Type B pancreatic cell (in vitro differentiated cells): Measurements from ENCODE around the gene SUN3. TPM values are rescaled to one million over a fixed set of nuclear protein-coding genes. Genes with fewer than 3 reads are reported as not detected.

ENCODE experiments used
- DNase-seq: peaks from one replicate; pipeline ENCODE4 v3.0.0; 2021; ENCODE audit warnings: mixed read lengths; ENCODE audit not compliant: unreplicated experiment; ENCODE audit errors: extremely low spot score
- H3K27ac Mint-ChIP-seq: 2 replicates; pipeline ENCODE4 v1.8.0; 2021; ENCODE audit warnings: mild to moderate bottlenecking, mixed read lengths
- H3K27me3 Mint-ChIP-seq: 2 replicates; pipeline ENCODE4 v1.8.0; 2021; ENCODE audit warnings: mixed read lengths
- H3K36me3 Mint-ChIP-seq: 2 replicates; pipeline ENCODE4 v1.8.0; 2021; ENCODE audit warnings: mixed read lengths
- H3K4me1 Mint-ChIP-seq: one replicate; pipeline ENCODE4 v1.8.0; 2021; ENCODE audit warnings: mixed read lengths; ENCODE audit not compliant: unreplicated experiment
- H3K4me3 Mint-ChIP-seq: 2 replicates; pipeline ENCODE4 v1.8.0; 2021; ENCODE audit warnings: mild to moderate bottlenecking, mixed read lengths
- H3K9me3 Mint-ChIP-seq: 2 replicates; pipeline ENCODE4 v1.8.0; 2021; ENCODE audit warnings: mixed read lengths
- CTCF ChIP-seq: fragments of 200-600 bp; sonication (generic); conservative IDR thresholded peaks from 2 replicates; pipeline ENCODE4 v1.5.0; 2021; ENCODE audit warnings: antibody characterized with exemption, mild to moderate bottlenecking
- long read RNA-seq: library from polyadenylated mRNA; unstranded; transcript quantifications from one replicate; pipeline ENCODE4 v2.0.0, GENCODE V29; 2020
- total RNA-seq: library from RNA; stranded (reverse); gene quantifications from 2 replicates; pipeline ENCODE4 v1.2.1, GENCODE V29; 2021; ENCODE audit warnings: low replicate concordance

The SUN3 gene
- not detected in 2 replicates for total RNA-seq
- long read RNA-seq: 0 reads

DNA sequence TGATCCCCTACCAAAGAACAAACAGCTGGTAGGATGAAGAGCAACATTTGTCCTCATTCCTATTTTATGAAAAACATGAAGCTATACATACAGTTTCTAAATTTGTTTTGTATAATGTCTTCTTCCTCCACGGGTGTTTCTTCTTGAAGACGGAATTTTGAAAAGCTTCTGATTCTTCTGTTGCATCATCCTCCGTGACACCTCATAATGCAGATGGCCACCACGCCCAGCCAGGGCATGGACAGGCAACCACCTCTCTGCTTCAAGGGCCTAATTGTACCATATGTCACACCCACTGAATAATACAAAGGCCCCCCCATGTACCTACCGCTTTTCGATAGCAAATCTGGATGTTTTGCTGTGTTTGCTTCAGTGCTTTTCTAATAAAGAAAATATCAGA lies at the start of gene SUN3:
Gene SUN3, minus strand, starts transcription at position 170 of the 400 bp plus-strand sequence. Its CDS starts 169 bp downstream, at position 1.
- TF ChIP-seq CTCF: no peak
- H3K36me3 Mint-ChIP-seq: no peaks in the 10 kb centered on the region
- H3K9me3 Mint-ChIP-seq: no peaks in the 10 kb centered on the region
- no peak within 1 kb of the TSS for H3K27ac Mint-ChIP-seq
- no peak within 1 kb of the TSS for H3K4me3 Mint-ChIP-seq
- DNase-seq: no peak
- H3K27me3 Mint-ChIP-seq: peaks cover 56% of the 10 kb centered on the region
- H3K4me1 Mint-ChIP-seq: no peaks in the 10 kb centered on the region

DNA sequence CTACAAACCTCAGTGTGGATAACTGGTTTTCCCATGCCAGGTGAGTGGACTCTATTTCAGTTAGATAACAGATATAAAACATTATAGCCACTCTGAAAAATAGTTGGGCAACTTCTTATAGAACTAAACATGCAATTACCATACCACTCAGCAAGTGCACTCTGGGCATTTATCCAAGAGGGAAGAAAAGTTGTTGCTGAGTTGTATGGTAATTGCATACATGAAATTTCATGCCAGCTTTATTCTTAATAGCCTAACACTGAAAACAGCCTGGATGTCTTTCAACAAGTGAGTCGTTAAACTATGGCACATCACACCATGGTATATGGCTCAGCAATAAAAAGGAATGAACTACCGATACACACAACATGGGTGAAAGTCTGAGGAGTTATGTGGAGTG lies 49.6 kb upstream of the SUN3 start:
- no peak overlapping the region for H3K4me3 Mint-ChIP-seq
- no peak for DNase-seq
- no peaks in the 10 kb centered on the region for H3K36me3 Mint-ChIP-seq
- no peak for TF ChIP-seq CTCF
- no peaks in the 10 kb centered on the region for H3K27me3 Mint-ChIP-seq
- H3K4me1 Mint-ChIP-seq: no peaks in the 10 kb centered on the region
- no peaks in the 10 kb centered on the region for H3K9me3 Mint-ChIP-seq
- H3K27ac Mint-ChIP-seq: no peak overlapping the region

DNA sequence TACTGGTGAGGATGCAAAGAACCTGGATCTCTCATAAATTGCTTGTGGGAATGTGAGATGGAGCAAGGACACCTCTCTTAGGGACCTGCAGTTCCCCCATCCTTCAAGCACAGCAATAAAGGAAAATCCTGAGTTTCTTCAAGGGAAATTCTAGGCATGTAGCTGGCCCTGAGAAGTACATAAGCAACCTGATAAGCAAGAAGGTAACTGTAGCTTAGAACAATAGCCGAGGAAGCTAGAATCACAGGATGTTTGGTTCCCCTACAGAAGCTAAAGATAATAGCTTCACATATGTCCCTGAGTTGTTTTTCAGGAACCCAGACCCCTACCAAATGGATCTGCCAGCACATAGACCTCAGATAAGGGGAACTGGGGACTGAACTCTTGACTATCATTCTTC lies 48.5 kb upstream of the SUN3 start:
- Mint-ChIP-seq H3K27me3 (no peaks in the 10 kb centered on the region), H3K9me3 (no peaks in the 10 kb centered on the region), H3K27ac (no peak overlapping the region), H3K4me1 (no peaks in the 10 kb centered on the region), H3K36me3 (no peaks in the 10 kb centered on the region), H3K4me3 (no peak overlapping the region)
- DNase-seq: no peak
- TF ChIP-seq CTCF: no peak

DNA sequence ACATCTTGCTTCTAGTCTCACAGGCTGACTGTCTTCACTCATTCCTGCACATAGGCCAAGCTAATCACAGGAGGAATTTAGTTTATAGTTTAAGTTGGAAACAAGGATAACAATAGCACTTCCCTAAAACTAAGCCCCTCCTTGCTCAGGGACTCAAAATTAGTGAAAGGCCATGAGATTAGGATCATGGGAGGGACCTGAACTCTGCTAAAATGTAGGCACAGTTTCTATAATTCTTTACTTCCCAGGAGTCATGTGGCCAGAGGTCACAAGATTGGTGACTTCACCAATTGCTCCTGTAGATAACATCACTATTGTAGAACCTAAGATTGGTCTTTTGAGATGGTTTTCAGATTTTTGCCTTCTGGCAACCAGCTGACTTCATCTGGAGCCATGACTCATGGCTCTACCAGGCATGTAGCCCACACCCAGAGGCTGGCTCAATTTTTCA lies 45.3 kb upstream of the SUN3 start:
- DNase-seq: no peak
- Mint-ChIP-seq H3K4me3 (no peak overlapping the region), H3K9me3 (no peaks in the 10 kb centered on the region), H3K27me3 (no peaks in the 10 kb centered on the region), H3K27ac (no peak overlapping the region), H3K4me1 (no peaks in the 10 kb centered on the region), H3K36me3 (no peaks in the 10 kb centered on the region)
- TF ChIP-seq CTCF: no peak

DNA sequence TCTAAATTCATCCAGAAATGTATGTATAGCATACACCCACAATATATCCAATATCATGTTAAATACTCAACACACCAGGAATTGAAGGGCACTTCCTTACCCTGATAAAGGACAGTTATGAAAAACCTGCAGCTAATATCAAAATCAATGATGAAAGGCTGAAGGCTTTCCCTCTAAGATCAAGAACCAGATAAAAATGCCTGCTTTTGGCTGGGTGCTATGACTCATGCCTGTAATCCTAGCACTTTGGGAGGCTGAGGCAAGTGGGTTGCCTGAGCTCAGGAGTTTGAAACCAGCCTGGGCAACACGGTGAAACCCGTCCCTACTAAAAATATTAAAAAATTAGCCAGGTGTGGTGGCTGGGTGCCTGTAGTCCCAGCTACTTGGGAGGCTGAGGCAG lies 38.6 kb upstream of the SUN3 start:
- H3K9me3 Mint-ChIP-seq: peaks cover 7% of the 10 kb centered on the region
- TF ChIP-seq CTCF: no peak

GRCh38 chr7:48063985-48064384 lies 35.1 kb upstream of the SUN3 start:
- H3K36me3 Mint-ChIP-seq: no peaks in the 10 kb centered on the region
- no peak overlapping the region for H3K27ac Mint-ChIP-seq
- no peak for TF ChIP-seq CTCF
- no peak for DNase-seq
- no peaks in the 10 kb centered on the region for H3K4me1 Mint-ChIP-seq
- peaks cover 7% of the 10 kb centered on the region for H3K9me3 Mint-ChIP-seq
- peaks cover 2% of the 10 kb centered on the region for H3K27me3 Mint-ChIP-seq
- no peak overlapping the region for H3K4me3 Mint-ChIP-seq

More for the DNA sequence above, 38.6 kb upstream of the SUN3 start:
- Mint-ChIP-seq H3K27ac (no peak overlapping the region), H3K27me3 (peaks cover 2% of the 10 kb centered on the region), H3K4me3 (no peak overlapping the region), H3K4me1 (no peaks in the 10 kb centered on the region), H3K36me3 (no peaks in the 10 kb centered on the region)
- DNase-seq: no peak
